ENCODE measurements around the gene ABCD2.
"Not testable (repeated sequence)": the region's sequence is repeated elsewhere in the genome, so short reads cannot be mapped to it uniquely, and the experiment has no call there.

Gene ABCD2

GRCh38 chr12:39616251-39616650 is 3.4 kb downstream of the ABCD2 start:
- no peak for DNase-seq (ENCODE audit: low read depth)
- no peak overlapping the region for H3K4me3 ChIP-seq (ENCODE audit: low read depth, low read length)

GRCh38 chr12:39613525-39613924 is 6.1 kb downstream of the ABCD2 start:
- no peak overlapping the region for H3K4me3 ChIP-seq (ENCODE audit: low read depth, low read length)
- DNase-seq (ENCODE audit: low read depth): no peak

GRCh38 chr12:39612250-39612649 is 7.4 kb downstream of the ABCD2 start:
- no peak overlapping the region for H3K4me3 ChIP-seq (ENCODE audit: low read depth, low read length)
- DNase-seq (ENCODE audit: low read depth): no peak

- no peak for DNase-seq (ENCODE audit: low read depth)
- no peak overlapping the region for H3K4me3 ChIP-seq (ENCODE audit: low read depth, low read length)
Observed at GRCh38 chr12:39611818-39612217, 7.8 kb downstream of the ABCD2 start.

- DNase-seq (ENCODE audit: low read depth): no peak
Observed at GRCh38 chr12:39610436-39611025, 9.1 kb downstream of the ABCD2 start.

GRCh38 chr12:39606712-39607423 is 12.7 kb downstream of the ABCD2 start:
- no peak for DNase-seq (ENCODE audit: low read depth)
- no peak overlapping the region for H3K4me3 ChIP-seq (ENCODE audit: low read depth, low read length)

More at GRCh38 chr12:39610436-39611025, 9.1 kb downstream of the ABCD2 start:
- H3K4me3 ChIP-seq (ENCODE audit: low read depth, low read length): no peak overlapping the region

GRCh38 chr12:39605996-39606395 is 13.6 kb downstream of the ABCD2 start:
- H3K4me3 ChIP-seq (ENCODE audit: low read depth, low read length): no peak overlapping the region
- DNase-seq (ENCODE audit: low read depth): no peak

GRCh38 chr12:39605501-39605900 is 14.1 kb downstream of the ABCD2 start:
- peak; percentile 9 for DNase-seq (ENCODE audit: low read depth)
- no peak overlapping the region for H3K4me3 ChIP-seq (ENCODE audit: low read depth, low read length)

- H3K4me3 ChIP-seq (ENCODE audit: low read depth, low read length): no peak overlapping the region
- DNase-seq (ENCODE audit: low read depth): no peak
Observed at GRCh38 chr12:39603065-39603464, 16.5 kb downstream of the ABCD2 start.

- not testable (repeated sequence) for H3K4me3 ChIP-seq (ENCODE audit: low read depth, low read length); DNase-seq (ENCODE audit: low read depth)
Observed at GRCh38 chr12:39601951-39602350, 17.7 kb downstream of the ABCD2 start.

GRCh38 chr12:39595928-39596327 is 23.7 kb downstream of the ABCD2 start:
- DNase-seq (ENCODE audit: low read depth): peak; percentile 13
- no peak overlapping the region for H3K4me3 ChIP-seq (ENCODE audit: low read depth, low read length)

GRCh38 chr12:39592295-39592694 is 27.3 kb downstream of the ABCD2 start:
- no peak for DNase-seq (ENCODE audit: low read depth)

GRCh38 chr12:39588348-39588747 is 31.3 kb downstream of the ABCD2 start:
- no peak overlapping the region for H3K4me3 ChIP-seq (ENCODE audit: low read depth, low read length)
- no peak for DNase-seq (ENCODE audit: low read depth)

More at GRCh38 chr12:39592295-39592694, 27.3 kb downstream of the ABCD2 start:
- H3K4me3 ChIP-seq (ENCODE audit: low read depth, low read length): no peak overlapping the region

- no peak overlapping the region for H3K4me3 ChIP-seq (ENCODE audit: low read depth, low read length)
- no peak for DNase-seq (ENCODE audit: low read depth)
Observed at GRCh38 chr12:39587225-39587624, 32.4 kb downstream of the ABCD2 start.

GRCh38 chr12:39586816-39587215 is 32.8 kb downstream of the ABCD2 start:
- no peak overlapping the region for H3K4me3 ChIP-seq (ENCODE audit: low read depth, low read length)
- DNase-seq (ENCODE audit: low read depth): peak; percentile 51

- H3K4me3 ChIP-seq (ENCODE audit: low read depth, low read length): no peak overlapping the region
- DNase-seq (ENCODE audit: low read depth): peak; percentile 18
Observed at GRCh38 chr12:39581592-39581991, 38.0 kb downstream of the ABCD2 start.

- no peak for DNase-seq (ENCODE audit: low read depth)
- H3K4me3 ChIP-seq (ENCODE audit: low read depth, low read length): no peak overlapping the region
Observed at GRCh38 chr12:39575498-39575875, 44.1 kb downstream of the ABCD2 start.

- no peak for DNase-seq (ENCODE audit: low read depth)
- no peak overlapping the region for H3K4me3 ChIP-seq (ENCODE audit: low read depth, low read length)
Observed at GRCh38 chr12:39574785-39575497, 44.7 kb downstream of the ABCD2 start.

GRCh38 chr12:39574378-39574777 is 45.2 kb downstream of the ABCD2 start:
- no peak for DNase-seq (ENCODE audit: low read depth)
- H3K4me3 ChIP-seq (ENCODE audit: low read depth, low read length): no peak overlapping the region

GRCh38 chr12:39573971-39574370 is 45.6 kb downstream of the ABCD2 start:
- no peak for DNase-seq (ENCODE audit: low read depth)
- no peak overlapping the region for H3K4me3 ChIP-seq (ENCODE audit: low read depth, low read length)

GRCh38 chr12:39572551-39572950 is 47.1 kb downstream of the ABCD2 start:
- no peak overlapping the region for H3K4me3 ChIP-seq (ENCODE audit: low read depth, low read length)
- DNase-seq (ENCODE audit: low read depth): no peak

Measured in skeletal muscle cell (primary cell).